Measurements from ENCODE around the gene SLC35B4.
"Not testable (repeated sequence)": the region's sequence is repeated elsewhere in the genome, so short reads cannot be mapped to it uniquely, and the experiment has no call there.

SLC35B4 gene

GRCh38 chr7:134297489-134297888 lies 19.2 kb downstream of the SLC35B4 start:
- H3K36me3 ChIP-seq (ENCODE audit: control insufficient read depth, insufficient read depth, low read length): peaks cover 27% of the 10 kb centered on the region
- H3K9me3 ChIP-seq (ENCODE audit: control insufficient read depth, low read length): no peaks in the 10 kb centered on the region
- H3K4me3 ChIP-seq (ENCODE audit: insufficient read depth, low read depth, low read length): no peak overlapping the region
- no peaks in the 10 kb centered on the region for H3K4me1 ChIP-seq (ENCODE audit: control insufficient read depth, insufficient read depth, low read length)
- WGBS, 2 experiments: 92 to 100% methylated on average over 2 of the region's 2 CpGs
- no peaks in the 10 kb centered on the region for H3K27me3 ChIP-seq (ENCODE audit: control insufficient read depth, insufficient read depth, low read length, poor library complexity, severe bottlenecking)
- H3K27ac ChIP-seq (ENCODE audit: insufficient read depth, low read depth, low read length, poor library complexity, severe bottlenecking): no peak overlapping the region

DNA sequence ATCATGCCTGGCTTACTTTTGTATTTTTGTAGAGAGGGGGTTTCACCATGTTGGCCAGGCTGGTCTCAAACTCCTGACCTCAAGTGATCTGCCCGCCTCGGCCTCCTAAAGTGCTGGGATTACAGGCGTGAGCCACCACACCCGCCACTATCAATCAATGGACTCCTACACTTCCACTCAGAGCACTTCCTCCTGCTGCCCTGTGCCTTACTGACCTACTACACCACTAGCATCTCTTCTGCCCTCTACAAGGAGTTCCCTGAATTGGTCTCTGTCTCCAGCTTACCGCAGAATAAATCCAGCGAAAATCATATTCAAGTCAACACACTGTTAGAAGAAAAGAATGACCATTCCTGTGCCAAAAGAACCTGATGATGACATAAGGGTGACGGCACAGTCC lies 20.7 kb downstream of the SLC35B4 start:
- H3K36me3 ChIP-seq (ENCODE audit: control insufficient read depth, insufficient read depth, low read length): peaks cover 21% of the 10 kb centered on the region
- H3K4me1 ChIP-seq (ENCODE audit: control insufficient read depth, insufficient read depth, low read length); H3K4me3 ChIP-seq (ENCODE audit: insufficient read depth, low read depth, low read length); H3K27me3 ChIP-seq (ENCODE audit: control insufficient read depth, insufficient read depth, low read length, poor library complexity, severe bottlenecking); H3K9me3 ChIP-seq (ENCODE audit: control insufficient read depth, low read length); H3K27ac ChIP-seq (ENCODE audit: insufficient read depth, low read depth, low read length, poor library complexity, severe bottlenecking): not testable (repeated sequence)
- WGBS, 2 experiments: 80 to 82% methylated on average over 7 of the region's 7 CpGs

DNA sequence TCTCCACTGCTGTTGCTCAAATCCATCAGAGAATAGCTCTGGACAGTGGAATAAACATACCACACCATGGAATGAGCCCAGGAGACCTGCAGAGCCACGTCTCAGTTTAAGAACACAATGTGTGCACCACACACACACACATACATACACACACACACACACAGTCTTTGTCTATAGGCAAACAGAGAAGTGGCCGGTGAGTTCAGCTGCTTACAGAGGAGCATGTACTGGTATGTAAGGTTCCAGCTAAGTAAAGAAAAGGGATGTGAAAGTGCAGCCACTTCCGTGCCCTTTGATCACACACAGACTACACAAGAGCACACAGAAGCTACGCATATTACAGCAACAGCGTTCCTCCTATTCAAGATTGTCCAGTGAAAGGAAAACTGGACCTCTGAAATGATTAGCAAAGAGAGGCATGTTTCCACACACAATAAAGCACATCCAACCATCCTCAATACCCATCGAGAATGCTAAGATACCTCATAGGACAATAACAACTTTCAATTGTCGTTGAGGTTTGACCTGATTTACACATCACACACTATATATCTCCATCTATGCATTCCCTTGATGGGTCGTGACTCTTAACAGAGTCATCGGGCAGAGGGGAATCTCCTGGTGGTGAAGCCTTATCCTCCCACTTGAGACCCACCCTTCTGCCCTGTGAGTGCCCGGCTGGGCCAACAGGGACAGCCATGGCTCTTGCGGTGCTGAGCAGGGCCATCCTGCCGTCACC lies 23.6 kb downstream of the SLC35B4 start:
- H3K9me3 ChIP-seq (ENCODE audit: control insufficient read depth, low read length): no peaks in the 10 kb centered on the region
- peaks cover 14% of the 10 kb centered on the region for H3K36me3 ChIP-seq (ENCODE audit: control insufficient read depth, insufficient read depth, low read length)
- H3K27ac ChIP-seq (ENCODE audit: insufficient read depth, low read depth, low read length, poor library complexity, severe bottlenecking): no peak overlapping the region
- no peaks in the 10 kb centered on the region for H3K27me3 ChIP-seq (ENCODE audit: control insufficient read depth, insufficient read depth, low read length, poor library complexity, severe bottlenecking)
- H3K4me1 ChIP-seq (ENCODE audit: control insufficient read depth, insufficient read depth, low read length): no peaks in the 10 kb centered on the region
- no peak overlapping the region for H3K4me3 ChIP-seq (ENCODE audit: insufficient read depth, low read depth, low read length)
- WGBS, 2 experiments: 92 to 93% methylated on average over 12 of the region's 12 CpGs

DNA sequence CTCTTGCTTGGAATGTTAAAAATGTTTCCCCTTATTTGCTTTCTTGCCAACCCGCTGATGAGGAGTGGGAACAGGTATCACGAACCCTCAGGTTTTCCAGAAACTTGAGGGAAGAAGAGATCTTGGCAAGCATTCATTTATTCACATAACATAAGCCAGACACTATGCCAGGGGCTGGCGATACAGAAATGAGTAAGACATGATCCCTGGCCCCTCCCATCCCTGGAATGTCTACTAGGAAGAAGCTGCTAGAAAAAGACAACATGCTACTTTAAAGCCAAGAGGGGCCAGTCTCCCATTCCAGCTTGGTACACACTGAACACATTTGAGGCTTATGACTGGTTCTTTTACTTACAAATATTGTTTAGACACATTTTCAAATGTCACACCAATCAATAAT lies 26.4 kb downstream of the SLC35B4 start:
- no peaks in the 10 kb centered on the region for H3K4me1 ChIP-seq (ENCODE audit: control insufficient read depth, insufficient read depth, low read length)
- H3K27ac ChIP-seq (ENCODE audit: insufficient read depth, low read depth, low read length, poor library complexity, severe bottlenecking): no peak overlapping the region
- no peaks in the 10 kb centered on the region for H3K27me3 ChIP-seq (ENCODE audit: control insufficient read depth, insufficient read depth, low read length, poor library complexity, severe bottlenecking)
- 94 to 98% methylated on average over 3 of the region's 3 CpGs for WGBS, 2 experiments
- H3K4me3 ChIP-seq (ENCODE audit: insufficient read depth, low read depth, low read length): no peak overlapping the region
- H3K36me3 ChIP-seq (ENCODE audit: control insufficient read depth, insufficient read depth, low read length): peaks cover 5% of the 10 kb centered on the region
- H3K9me3 ChIP-seq (ENCODE audit: control insufficient read depth, low read length): no peaks in the 10 kb centered on the region

- Histone ChIP-seq H3K36me3 (ENCODE audit: control insufficient read depth, insufficient read depth, low read length) (peaks cover 2% of the 10 kb centered on the region), H3K4me3 (ENCODE audit: insufficient read depth, low read depth, low read length) (no peak overlapping the region), H3K4me1 (ENCODE audit: control insufficient read depth, insufficient read depth, low read length) (no peaks in the 10 kb centered on the region), H3K27ac (ENCODE audit: insufficient read depth, low read depth, low read length, poor library complexity, severe bottlenecking) (no peak overlapping the region), H3K27me3 (ENCODE audit: control insufficient read depth, insufficient read depth, low read length, poor library complexity, severe bottlenecking) (no peaks in the 10 kb centered on the region), H3K9me3 (ENCODE audit: control insufficient read depth, low read length) (no peaks in the 10 kb centered on the region)
- 94 to 100% methylated on average over 2 of the region's 2 CpGs for WGBS, 2 experiments
Measured at GRCh38 chr7:134289841-134290240, 26.9 kb downstream of the SLC35B4 start.

DNA sequence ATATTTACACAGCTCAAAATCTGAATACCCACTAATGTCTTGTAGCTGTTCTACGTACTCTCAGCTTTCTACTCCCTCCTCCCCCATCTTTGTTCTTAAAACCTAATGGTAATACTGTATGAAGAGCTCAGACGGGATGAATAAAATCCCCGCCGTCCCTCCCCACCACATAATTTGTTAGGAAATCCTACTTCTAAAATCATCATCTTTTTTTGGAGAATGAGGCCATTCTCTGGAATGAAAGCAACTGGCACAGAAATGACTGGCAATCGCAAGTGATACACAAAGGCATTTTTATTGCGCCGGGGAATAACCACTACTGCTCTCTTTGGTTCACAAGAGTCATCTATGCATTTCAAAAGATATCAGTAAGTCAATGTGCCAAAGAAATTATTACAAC lies 27.3 kb downstream of the SLC35B4 start:
- Histone ChIP-seq H3K27ac (ENCODE audit: insufficient read depth, low read depth, low read length, poor library complexity, severe bottlenecking) (no peak overlapping the region), H3K36me3 (ENCODE audit: control insufficient read depth, insufficient read depth, low read length) (no peaks in the 10 kb centered on the region), H3K9me3 (ENCODE audit: control insufficient read depth, low read length) (no peaks in the 10 kb centered on the region), H3K4me1 (ENCODE audit: control insufficient read depth, insufficient read depth, low read length) (no peaks in the 10 kb centered on the region), H3K4me3 (ENCODE audit: insufficient read depth, low read depth, low read length) (no peak overlapping the region), H3K27me3 (ENCODE audit: control insufficient read depth, insufficient read depth, low read length, poor library complexity, severe bottlenecking) (no peaks in the 10 kb centered on the region)
- 92 to 93% methylated on average over 5 to 7 of the region's 7 CpGs for WGBS, 2 experiments

DNA sequence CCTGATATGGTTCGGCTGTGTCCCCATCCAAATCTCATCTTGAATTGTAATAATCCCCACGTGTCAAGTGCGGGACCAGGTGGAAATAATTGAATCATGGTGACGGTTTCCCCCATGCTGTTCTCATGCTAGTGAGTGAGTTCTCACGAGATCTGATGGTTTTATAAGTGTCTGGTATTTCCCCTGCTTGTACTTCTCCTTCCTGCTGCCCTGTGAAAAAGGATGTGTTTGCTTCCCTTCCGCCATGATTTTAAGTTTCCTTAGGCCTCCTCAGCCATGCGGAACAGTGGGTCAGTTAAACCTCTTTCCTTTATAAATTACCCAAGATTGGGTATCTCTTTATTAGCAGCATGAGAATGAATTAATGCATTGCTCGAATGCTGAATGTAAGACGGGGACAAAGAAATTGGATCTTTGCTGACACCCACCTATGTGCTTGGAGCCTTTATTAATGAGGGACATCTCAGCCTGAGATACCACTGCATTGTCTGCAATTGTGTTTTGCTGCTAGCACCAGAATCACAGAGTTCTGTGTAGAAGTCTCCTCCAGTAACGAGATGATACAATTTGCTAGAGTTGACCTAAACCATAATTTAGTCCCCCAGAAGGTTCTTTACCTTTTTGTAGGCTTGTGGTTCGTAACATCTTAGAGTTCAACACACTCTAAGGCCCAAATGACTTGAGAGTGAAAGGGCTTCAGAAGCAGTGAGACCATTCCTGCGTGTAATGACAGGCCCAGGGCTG lies 28.6 kb downstream of the SLC35B4 start:
- 93 to 94% methylated on average over 12 of the region's 12 CpGs for WGBS, 2 experiments

DNA sequence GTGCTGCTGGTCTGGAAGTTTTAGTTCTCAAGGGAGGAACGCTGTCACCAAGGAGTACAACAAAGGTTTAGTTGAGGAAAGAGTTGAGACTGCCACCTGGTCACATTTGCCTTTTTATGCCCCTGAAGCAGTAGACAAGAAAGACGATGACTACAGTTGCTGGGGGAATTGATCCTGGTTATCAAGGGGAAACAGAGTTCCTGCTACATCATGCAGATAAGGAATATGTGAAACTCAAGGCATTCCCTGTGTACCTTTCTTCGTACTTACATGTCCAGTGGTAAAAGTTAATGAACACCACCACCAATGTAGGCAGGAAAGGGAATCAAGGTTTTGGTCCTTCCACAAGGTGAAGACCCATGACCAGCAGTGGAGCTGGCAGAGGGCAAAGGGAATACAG lies 31.8 kb downstream of the SLC35B4 start:
- Histone ChIP-seq H3K36me3 (ENCODE audit: control insufficient read depth, insufficient read depth, low read length) (no peaks in the 10 kb centered on the region), H3K27ac (ENCODE audit: insufficient read depth, low read depth, low read length, poor library complexity, severe bottlenecking) (no peak overlapping the region), H3K9me3 (ENCODE audit: control insufficient read depth, low read length) (no peaks in the 10 kb centered on the region), H3K27me3 (ENCODE audit: control insufficient read depth, insufficient read depth, low read length, poor library complexity, severe bottlenecking) (no peaks in the 10 kb centered on the region), H3K4me1 (ENCODE audit: control insufficient read depth, insufficient read depth, low read length) (no peaks in the 10 kb centered on the region), H3K4me3 (ENCODE audit: insufficient read depth, low read depth, low read length) (no peak overlapping the region)
- WGBS, 2 experiments: 88 to 97% methylated on average over 3 of the region's 3 CpGs

More for the DNA sequence above, 28.6 kb downstream of the SLC35B4 start:
- H3K4me3 ChIP-seq (ENCODE audit: insufficient read depth, low read depth, low read length): no peak overlapping the region
- H3K27me3 ChIP-seq (ENCODE audit: control insufficient read depth, insufficient read depth, low read length, poor library complexity, severe bottlenecking): no peaks in the 10 kb centered on the region
- no peaks in the 10 kb centered on the region for H3K9me3 ChIP-seq (ENCODE audit: control insufficient read depth, low read length)
- no peaks in the 10 kb centered on the region for H3K4me1 ChIP-seq (ENCODE audit: control insufficient read depth, insufficient read depth, low read length)
- no peak overlapping the region for H3K27ac ChIP-seq (ENCODE audit: insufficient read depth, low read depth, low read length, poor library complexity, severe bottlenecking)
- no peaks in the 10 kb centered on the region for H3K36me3 ChIP-seq (ENCODE audit: control insufficient read depth, insufficient read depth, low read length)

- no peaks in the 10 kb centered on the region for H3K36me3 ChIP-seq (ENCODE audit: control insufficient read depth, insufficient read depth, low read length)
- H3K9me3 ChIP-seq (ENCODE audit: control insufficient read depth, low read length): no peaks in the 10 kb centered on the region
- no peaks in the 10 kb centered on the region for H3K27me3 ChIP-seq (ENCODE audit: control insufficient read depth, insufficient read depth, low read length, poor library complexity, severe bottlenecking)
- no peaks in the 10 kb centered on the region for H3K4me1 ChIP-seq (ENCODE audit: control insufficient read depth, insufficient read depth, low read length)
- no peak overlapping the region for H3K27ac ChIP-seq (ENCODE audit: insufficient read depth, low read depth, low read length, poor library complexity, severe bottlenecking)
- WGBS, 2 experiments: 93% methylated on average over 6 of the region's 6 CpGs
- no peak overlapping the region for H3K4me3 ChIP-seq (ENCODE audit: insufficient read depth, low read depth, low read length)
Measured at GRCh38 chr7:134284011-134284410, 32.7 kb downstream of the SLC35B4 start.

- H3K27ac ChIP-seq (ENCODE audit: insufficient read depth, low read depth, low read length, poor library complexity, severe bottlenecking): no peak overlapping the region
Measured at GRCh38 chr7:134280508-134280907, 36.2 kb downstream of the SLC35B4 start.

More at GRCh38 chr7:134280508-134280907, 36.2 kb downstream of the SLC35B4 start:
- no peaks in the 10 kb centered on the region for H3K4me1 ChIP-seq (ENCODE audit: control insufficient read depth, insufficient read depth, low read length)
- 96% methylated on average over 1 of the region's 2 CpGs for WGBS, 2 experiments
- no peaks in the 10 kb centered on the region for H3K27me3 ChIP-seq (ENCODE audit: control insufficient read depth, insufficient read depth, low read length, poor library complexity, severe bottlenecking)
- no peak overlapping the region for H3K4me3 ChIP-seq (ENCODE audit: insufficient read depth, low read depth, low read length)
- no peaks in the 10 kb centered on the region for H3K9me3 ChIP-seq (ENCODE audit: control insufficient read depth, low read length)
- no peaks in the 10 kb centered on the region for H3K36me3 ChIP-seq (ENCODE audit: control insufficient read depth, insufficient read depth, low read length)
